MM.1S (cell line): ENCODE results near the gene PRKAG2.
"Not testable (repeated sequence)": the region's sequence is repeated elsewhere in the genome, so short reads cannot be mapped to it uniquely, and the experiment has no call there.

Experiments
- DNase-seq: peaks from one replicate; pipeline ENCODE4 v3.0.0-alpha.2; 2015
- H2AFZ ChIP-seq: fragments of 300-600 bp; sonication (generic); 2 replicates; pipeline ENCODE4 v1.6.0; 2016; ENCODE audit warnings: antibody characterized with exemption, low read length
- H3F3A ChIP-seq: fragments of 300-600 bp; sonication (generic); 2 replicates; pipeline ENCODE4 v1.6.1; 2016; ENCODE audit warnings: mild to moderate bottlenecking, antibody characterized with exemption, low read length, moderate library complexity, mixed read lengths; ENCODE audit not compliant: insufficient read depth
- H3K27ac ChIP-seq: fragments of 300-600 bp; sonication (generic); 2 replicates; pipeline ENCODE4 v1.5.1; 2016; ENCODE audit warnings: mild to moderate bottlenecking, low read length
- H3K27me3 ChIP-seq: fragments of 300-600 bp; sonication (generic); replicated peaks from 2 replicates; pipeline ENCODE4 v1.6.0; 2016; ENCODE audit warnings: low read length; ENCODE audit not compliant: insufficient read depth
- H3K36me3 ChIP-seq: fragments of 300-600 bp; sonication (generic); replicated peaks from 2 replicates; pipeline ENCODE4 v1.6.1; 2016; ENCODE audit warnings: mild to moderate bottlenecking, low read length, mixed read lengths; ENCODE audit not compliant: insufficient read depth
- H3K4me1 ChIP-seq: fragments of 300-600 bp; sonication (generic); 2 replicates; pipeline ENCODE4 v1.6.1; 2016; ENCODE audit warnings: low read length, mixed read lengths
- H3K4me2 ChIP-seq: fragments of 300-600 bp; sonication (generic); 2 replicates; pipeline ENCODE4 v1.6.0; 2016; ENCODE audit warnings: low read depth, low read length
- H3K4me3 ChIP-seq: fragments of 300-600 bp; sonication (generic); 2 replicates; pipeline ENCODE4 v1.5.1; 2016; ENCODE audit warnings: low read length, mixed read lengths
- H3K79me2 ChIP-seq: fragments of 300-600 bp; sonication (generic); 2 replicates; pipeline ENCODE4 v1.6.1; 2016; ENCODE audit warnings: mixed run types, low read length, mixed read lengths
- H3K9ac ChIP-seq: fragments of 300-600 bp; sonication (generic); 2 replicates; pipeline ENCODE4 v1.6.1; 2016; ENCODE audit warnings: low read length, mixed read lengths
- H3K9me2 ChIP-seq: fragments of 300-600 bp; sonication (generic); replicated peaks from 2 replicates; pipeline ENCODE4 v1.6.1; 2016; ENCODE audit warnings: mild to moderate bottlenecking, low read length, mixed read lengths; ENCODE audit not compliant: insufficient read depth
- H3K9me3 ChIP-seq: fragments of 300-600 bp; sonication (generic); replicated peaks from 2 replicates; pipeline ENCODE4 v1.6.1; 2016; ENCODE audit warnings: mild to moderate bottlenecking, low read length, mixed read lengths; ENCODE audit not compliant: insufficient read depth
- H4K20me1 ChIP-seq: fragments of 300-600 bp; sonication (generic); 2 replicates; pipeline ENCODE4 v1.6.1; 2016; ENCODE audit warnings: mild to moderate bottlenecking, low read length, moderate library complexity, mixed read lengths; ENCODE audit not compliant: insufficient read depth
- EZH2 ChIP-seq: fragments of 300-600 bp; sonication (generic); optimal IDR thresholded peaks from 2 replicates; pipeline ENCODE3; 2017; ENCODE audit warnings: low read depth, mild to moderate bottlenecking, antibody characterized with exemption, low read length, mixed read lengths
- EZH2phosphoT487 ChIP-seq: fragments of 300-600 bp; sonication (generic); IDR thresholded peaks from 2 replicates; pipeline ENCODE4 v1.6.1; 2018; ENCODE audit warnings: antibody characterized with exemption, low read length
- TF ChIP-seq, protein P1 (sequence below): fragments of 300-600 bp; sonication (generic); IDR thresholded peaks from 2 replicates; pipeline ENCODE4 v1.5.1; 2016; ENCODE audit warnings: antibody characterized with exemption, low read length, mixed read lengths

The PRKAG2 gene

DNA sequence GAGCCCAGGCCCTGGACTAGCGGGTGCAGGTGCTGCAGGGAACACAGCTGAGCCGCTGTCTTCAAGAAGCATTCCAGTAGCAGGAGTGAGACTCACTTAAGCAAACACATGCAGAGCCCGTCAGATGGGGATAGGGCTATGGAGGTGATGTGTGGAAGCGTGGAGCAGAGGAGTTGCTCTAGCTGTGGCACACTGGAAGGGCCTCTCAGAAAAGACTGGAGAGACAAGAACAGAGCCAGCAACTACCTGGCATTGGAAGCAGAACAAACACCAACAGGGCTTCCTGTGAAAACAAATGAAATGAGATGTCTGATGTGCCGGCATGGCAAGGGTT lies 41.6 kb upstream of the PRKAG2 start:
- Histone ChIP-seq H3K79me2 (no peaks in the 10 kb centered on the region), H3K4me3 (no peak overlapping the region), H3K4me2 (no peak overlapping the region), H3K9me2 (no peaks in the 10 kb centered on the region), H3K4me1 (no peaks in the 10 kb centered on the region), H2AFZ (no peak overlapping the region), H3K36me3 (no peaks in the 10 kb centered on the region), H3F3A (no peaks in the 10 kb centered on the region), H3K27me3 (peaks cover 15% of the 10 kb centered on the region; the same call in 1 of the 2 replicates), H3K9ac (no peak overlapping the region), H3K9me3 (no peaks in the 10 kb centered on the region), H3K27ac (no peak overlapping the region), H4K20me1 (no peaks in the 10 kb centered on the region)
- DNase-seq = no peak
- TF ChIP-seq, protein P1, sequence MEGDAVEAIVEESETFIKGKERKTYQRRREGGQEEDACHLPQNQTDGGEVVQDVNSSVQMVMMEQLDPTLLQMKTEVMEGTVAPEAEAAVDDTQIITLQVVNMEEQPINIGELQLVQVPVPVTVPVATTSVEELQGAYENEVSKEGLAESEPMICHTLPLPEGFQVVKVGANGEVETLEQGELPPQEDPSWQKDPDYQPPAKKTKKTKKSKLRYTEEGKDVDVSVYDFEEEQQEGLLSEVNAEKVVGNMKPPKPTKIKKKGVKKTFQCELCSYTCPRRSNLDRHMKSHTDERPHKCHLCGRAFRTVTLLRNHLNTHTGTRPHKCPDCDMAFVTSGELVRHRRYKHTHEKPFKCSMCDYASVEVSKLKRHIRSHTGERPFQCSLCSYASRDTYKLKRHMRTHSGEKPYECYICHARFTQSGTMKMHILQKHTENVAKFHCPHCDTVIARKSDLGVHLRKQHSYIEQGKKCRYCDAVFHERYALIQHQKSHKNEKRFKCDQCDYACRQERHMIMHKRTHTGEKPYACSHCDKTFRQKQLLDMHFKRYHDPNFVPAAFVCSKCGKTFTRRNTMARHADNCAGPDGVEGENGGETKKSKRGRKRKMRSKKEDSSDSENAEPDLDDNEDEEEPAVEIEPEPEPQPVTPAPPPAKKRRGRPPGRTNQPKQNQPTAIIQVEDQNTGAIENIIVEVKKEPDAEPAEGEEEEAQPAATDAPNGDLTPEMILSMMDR = no peak
- TF ChIP-seq EZH2phosphoT487 (no peak), EZH2 (no peak)

DNA sequence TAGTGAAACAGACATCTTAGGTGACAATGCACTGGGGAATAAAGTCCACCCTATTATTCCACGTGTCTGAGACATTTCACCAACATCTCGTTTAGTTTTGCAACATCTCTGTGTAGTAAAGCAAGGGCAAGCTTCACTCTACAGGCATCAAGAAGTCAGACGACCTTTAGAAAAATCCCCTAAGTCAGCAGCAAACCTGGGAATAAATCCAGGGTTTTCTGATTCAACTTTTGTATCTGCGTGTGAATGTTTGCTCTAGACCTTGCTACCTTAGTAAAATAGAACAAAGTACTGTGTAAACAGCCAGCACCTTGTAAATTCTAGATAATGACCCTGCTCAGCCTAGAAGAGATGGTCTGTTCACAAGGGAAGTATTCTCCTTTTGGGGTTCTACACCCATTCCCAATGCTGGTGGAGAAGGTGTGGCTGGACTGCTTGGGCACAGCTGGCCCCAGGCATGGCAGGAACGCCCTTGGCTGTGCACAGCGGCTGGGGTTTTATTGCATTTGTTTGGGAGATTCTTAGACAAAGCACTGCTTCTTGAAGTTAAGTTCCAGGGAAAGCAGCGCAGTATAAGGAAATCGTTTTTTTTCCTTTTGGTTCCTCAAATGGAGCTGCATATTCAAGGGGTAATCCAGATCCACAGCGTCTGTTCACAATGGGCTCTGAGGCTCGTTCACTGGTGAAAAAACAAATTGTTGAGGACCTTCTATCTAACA lies 41.0 kb upstream of the PRKAG2 start:
- Histone ChIP-seq H3K79me2 (no peaks in the 10 kb centered on the region), H3K9ac (no peak overlapping the region), H2AFZ (no peak overlapping the region), H3K27ac (no peak overlapping the region), H3K9me3 (no peaks in the 10 kb centered on the region), H3K27me3 (peaks cover 10% of the 10 kb centered on the region; the same call in 1 of the 2 replicates), H3F3A (no peaks in the 10 kb centered on the region), H3K36me3 (no peaks in the 10 kb centered on the region), H3K4me1 (no peaks in the 10 kb centered on the region), H4K20me1 (no peaks in the 10 kb centered on the region), H3K4me2 (no peak overlapping the region), H3K4me3 (no peak overlapping the region), H3K9me2 (no peaks in the 10 kb centered on the region)
- TF ChIP-seq, protein P1 = no peak
- no peak for TF ChIP-seq EZH2
- no peak for TF ChIP-seq EZH2phosphoT487
- no peak for DNase-seq

DNA sequence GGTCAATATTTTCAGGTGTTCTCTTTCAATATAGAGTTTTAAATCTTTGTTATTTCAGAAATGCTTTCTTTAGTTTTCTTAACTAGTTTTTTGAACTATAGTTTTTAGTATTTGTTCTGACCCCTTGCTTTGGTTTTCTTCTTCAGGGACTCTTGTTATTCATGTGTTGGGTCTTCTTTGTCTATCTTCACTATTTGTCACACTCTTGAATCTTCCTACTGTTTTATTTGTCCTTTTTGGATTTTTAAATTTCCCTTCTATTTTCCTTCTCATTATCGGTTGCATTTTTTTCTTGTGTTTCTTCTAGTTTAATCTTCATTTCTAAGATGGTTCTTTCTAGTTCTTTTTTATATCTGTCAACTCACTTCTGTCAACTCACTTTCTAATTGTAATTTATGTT lies 37.1 kb upstream of the PRKAG2 start:
- H3K4me1 ChIP-seq = no peaks in the 10 kb centered on the region
- no peak overlapping the region for H3K4me3 ChIP-seq
- no peak for DNase-seq
- H4K20me1 ChIP-seq = no peaks in the 10 kb centered on the region
- H3K27me3 ChIP-seq = peaks cover 5% of the 10 kb centered on the region; the same call in 1 of the 2 replicates
- H3K9me2 ChIP-seq = no peaks in the 10 kb centered on the region
- no peaks in the 10 kb centered on the region for H3K79me2 ChIP-seq
- H3K4me2 ChIP-seq = no peak overlapping the region
- no peaks in the 10 kb centered on the region for H3F3A ChIP-seq
- H3K36me3 ChIP-seq = no peaks in the 10 kb centered on the region
- H3K9me3 ChIP-seq = no peaks in the 10 kb centered on the region
- no peak overlapping the region for H3K27ac ChIP-seq
- H2AFZ ChIP-seq = no peak overlapping the region
- no peak overlapping the region for H3K9ac ChIP-seq
- TF ChIP-seq, protein P1 = no peak

DNA sequence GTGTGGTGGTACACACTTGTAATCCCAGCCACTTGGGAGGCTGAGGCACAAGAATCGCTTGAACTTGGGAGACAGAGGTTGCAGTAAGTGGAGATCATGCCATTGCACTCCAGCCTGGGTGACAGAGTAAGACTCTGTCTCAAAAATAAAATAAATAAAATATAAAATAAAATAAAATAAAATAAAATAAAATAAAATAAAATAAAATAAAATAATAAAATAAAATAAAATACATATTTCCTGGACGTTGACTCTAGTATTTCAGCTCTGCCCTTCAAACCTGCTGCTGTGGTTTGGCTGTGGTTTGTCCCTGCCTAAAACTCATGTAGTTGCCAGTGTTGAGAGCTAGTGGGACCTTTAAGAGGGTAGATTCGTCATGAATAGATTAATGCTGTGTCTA lies 33.7 kb upstream of the PRKAG2 start:
- not testable (repeated sequence) for H3K27ac ChIP-seq, H3K27me3 ChIP-seq, H3K9ac ChIP-seq, H3K4me1 ChIP-seq, H3K4me2 ChIP-seq, H2AFZ ChIP-seq, H3K4me3 ChIP-seq, H4K20me1 ChIP-seq, H3F3A ChIP-seq, DNase-seq, H3K36me3 ChIP-seq, H3K9me2 ChIP-seq, H3K79me2 ChIP-seq, H3K9me3 ChIP-seq

DNA sequence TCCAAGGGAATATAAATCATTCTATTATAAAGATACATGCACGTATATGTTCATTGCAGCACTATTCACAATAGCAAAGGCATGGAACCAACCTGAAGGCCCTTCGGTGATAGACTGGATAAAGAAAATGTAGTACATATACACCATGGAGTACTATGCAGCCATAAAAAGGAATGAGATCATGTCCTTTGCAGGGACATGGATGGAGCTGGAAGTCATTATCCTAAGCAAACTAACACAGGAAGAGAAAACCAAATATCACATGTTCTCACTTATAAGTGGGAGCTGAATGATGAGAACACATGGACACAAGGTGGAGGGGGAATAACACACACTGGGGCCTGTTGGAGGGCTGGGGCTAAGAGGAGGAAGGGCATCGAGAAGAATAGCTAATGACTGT lies 30.2 kb upstream of the PRKAG2 start:
- not testable (repeated sequence) for H3K9me2 ChIP-seq, H2AFZ ChIP-seq, DNase-seq, H4K20me1 ChIP-seq, H3F3A ChIP-seq, H3K27me3 ChIP-seq, H3K4me2 ChIP-seq, H3K4me3 ChIP-seq, H3K27ac ChIP-seq, H3K79me2 ChIP-seq, H3K4me1 ChIP-seq, H3K36me3 ChIP-seq, H3K9ac ChIP-seq, H3K9me3 ChIP-seq
